Measurements from ENCODE around the gene NUDC. TPM values are rescaled to one million over a fixed set of nuclear protein-coding genes. Genes with fewer than 3 reads are reported as not detected.

NUDC gene
- total RNA-seq (2022; extraction: Qiagen RNA extraction; ENCODE audit: low read depth), result 117 to 146 TPM (median 128 TPM) in 5 replicates

DNA sequence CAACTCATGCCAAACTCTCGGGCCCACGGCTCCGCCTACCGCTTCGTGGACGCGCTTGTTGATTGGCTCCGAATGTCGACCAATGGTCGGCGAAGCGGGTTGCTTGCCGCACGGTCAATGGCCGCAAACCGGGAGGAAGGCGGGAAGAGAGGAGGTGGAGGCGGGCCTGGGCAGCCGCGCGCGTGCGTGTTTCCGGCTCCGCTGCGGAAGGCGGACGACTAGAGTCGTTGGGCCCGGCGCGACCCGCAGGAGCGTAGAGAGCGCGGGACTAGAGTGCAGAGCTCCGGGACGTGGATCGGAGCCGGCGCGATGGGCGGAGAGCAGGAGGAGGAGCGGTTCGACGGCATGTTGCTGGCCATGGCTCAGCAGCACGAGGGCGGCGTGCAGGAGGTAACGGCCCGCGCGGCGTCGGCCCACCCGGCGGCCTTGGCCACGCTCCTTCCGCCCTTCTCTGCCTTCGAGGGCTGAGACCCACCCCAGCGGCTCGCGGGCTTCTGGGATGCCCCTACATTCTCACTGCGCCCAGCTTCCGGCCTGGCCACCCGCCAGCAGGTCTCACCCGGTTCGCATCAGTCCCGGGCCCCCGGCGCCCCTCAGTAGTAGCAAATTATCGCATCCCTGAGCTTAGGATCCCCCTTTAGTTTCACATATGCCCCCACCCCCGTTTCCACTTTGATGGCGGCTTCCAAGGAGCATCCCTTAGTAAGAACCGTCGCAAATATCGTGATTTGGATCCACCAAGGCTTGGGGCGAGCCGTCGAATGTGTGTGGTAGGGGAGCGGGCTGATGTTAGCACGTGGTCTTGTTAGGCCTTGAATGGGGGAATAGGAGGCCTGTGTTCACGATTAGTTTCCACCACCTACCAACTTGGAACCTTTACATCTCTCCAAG lies at the start of gene NUDC:
Gene NUDC (plus strand): TSS at position 204 of the 891 bp plus-strand sequence. CDS start 106 bp downstream, at position 310.

DNA sequence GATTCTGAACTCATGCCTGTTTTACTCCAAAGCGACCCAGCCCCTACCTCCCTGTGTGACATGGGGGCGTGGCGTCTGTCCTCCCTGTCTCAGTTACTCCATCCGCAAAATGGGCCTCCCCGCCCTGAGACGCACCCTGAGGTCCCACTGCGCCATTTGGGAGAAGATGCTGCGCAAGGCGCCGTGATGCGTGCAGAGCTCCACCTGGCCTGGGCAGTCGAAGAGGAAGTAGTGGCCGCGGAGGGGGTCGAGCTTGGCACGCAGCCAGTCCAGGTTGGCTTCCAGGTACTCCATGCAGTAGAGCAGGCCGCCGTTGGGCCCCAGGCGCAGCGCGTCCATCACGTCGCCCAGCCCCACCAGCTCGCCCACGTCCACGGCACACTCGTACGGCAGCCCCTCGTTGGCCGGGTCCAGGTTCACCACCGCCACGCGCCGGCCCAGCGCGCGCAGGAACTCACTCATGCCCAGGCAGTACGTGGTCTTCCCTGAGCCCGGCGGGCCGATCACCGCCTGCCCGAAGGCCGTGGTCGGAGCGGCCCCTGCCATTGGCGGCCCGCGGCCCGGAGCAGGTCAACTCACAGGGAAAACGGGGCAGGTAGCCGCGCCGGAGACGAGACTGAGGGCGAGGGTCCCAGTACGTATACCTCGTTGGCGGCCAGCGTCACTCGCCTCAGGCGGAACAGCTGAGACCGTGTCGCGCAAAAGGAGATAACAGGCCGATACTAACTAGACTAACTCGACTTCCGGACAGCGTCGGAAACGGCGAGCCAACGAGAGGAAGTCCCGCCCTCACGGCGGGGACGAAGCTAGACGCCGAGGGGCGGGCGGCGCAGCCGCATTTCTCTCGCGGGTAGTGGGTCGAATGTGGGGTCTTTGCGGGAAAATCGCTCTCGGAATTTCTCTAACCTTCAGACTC lies 31.7 kb upstream of the NUDC start, which contains the start of gene GPN2:
Gene GPN2 (minus strand): TSS at position 733 of the 916 bp plus-strand sequence. CDS start 187 bp downstream, at position 546.

DNA sequence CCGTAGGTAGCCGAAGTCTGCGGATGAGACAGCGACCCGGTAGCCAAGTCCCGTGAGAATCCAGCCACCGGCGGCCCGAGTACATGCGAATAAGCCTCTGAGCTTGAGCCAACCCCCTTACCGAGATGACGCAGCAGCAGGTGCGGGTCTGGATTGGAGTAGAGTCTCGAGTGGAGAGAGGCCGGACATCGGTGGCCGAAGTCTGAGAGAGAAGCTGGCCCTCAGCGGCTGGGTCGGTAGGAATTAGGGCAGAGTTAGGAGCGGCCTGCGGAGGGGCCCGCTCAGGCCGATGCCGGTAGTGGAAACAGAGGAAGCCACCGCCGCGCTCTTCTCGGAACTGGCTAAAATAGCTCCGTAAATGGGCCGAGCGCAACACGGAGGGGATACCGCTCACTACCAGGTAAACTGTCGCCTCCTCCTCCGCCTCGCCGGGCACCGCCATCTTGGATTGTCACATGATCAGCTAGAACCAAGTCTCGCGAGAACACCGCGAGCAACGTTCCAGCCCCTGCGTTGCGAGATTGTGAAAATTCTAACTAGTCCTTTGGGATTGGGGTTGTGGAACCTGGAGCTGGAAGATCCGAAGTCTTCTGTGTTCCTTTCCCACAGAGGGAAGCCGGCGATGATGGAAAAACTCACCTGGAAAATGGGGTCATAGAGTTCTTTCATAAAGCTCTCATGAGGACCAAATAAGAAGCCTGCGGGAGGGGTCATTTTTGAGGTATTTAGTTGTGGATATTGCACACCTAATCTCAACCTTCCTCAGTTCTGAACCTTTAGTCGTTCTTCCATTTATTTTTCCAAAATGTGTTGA lies 21.3 kb upstream of the NUDC start, which contains the start of gene GPATCH3:
Gene GPATCH3 (minus strand): TSS at position 467 of the 814 bp plus-strand sequence. CDS start 25 bp downstream, at position 442.

DNA sequence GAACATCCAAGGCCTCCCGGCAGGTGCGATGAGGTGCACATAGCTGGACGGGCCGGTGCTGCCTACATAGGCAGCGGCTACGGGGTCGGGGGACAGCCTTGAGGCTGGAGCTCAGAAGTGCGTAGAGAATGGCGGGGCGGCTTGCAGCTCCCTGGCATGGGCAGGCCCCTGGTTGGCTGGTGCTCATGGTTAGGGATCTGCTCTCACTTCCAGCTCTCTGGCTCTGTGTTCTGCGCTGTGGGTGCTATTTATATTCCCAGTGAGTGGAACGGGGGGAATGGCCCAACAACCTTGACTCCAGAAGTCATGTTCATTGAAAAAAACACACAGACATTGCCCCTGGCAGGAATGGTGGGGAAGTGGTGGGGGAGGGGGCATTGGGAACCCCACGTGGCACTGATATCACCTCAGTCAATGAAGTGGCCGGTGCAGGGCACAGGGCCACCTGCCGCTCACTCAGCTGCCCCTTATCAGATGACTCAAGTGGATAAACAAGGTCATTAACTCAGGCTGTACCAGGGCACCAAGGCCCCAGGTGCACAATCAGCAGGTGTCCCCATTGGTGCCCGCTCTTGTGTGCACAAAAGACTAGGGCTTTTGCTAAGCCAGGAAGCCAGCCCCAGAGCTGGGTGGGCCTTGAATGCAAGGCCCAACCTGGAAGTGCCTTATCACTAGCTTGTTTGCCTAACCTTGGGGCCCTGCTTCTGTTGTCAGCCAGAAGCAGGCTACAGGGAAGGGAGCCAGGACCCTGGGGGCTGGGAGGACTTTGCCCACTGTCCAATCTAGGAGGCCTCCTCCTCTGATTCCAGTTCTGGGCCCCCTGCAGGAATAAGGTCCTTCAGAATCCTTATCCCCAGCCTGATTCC lies 7.6 kb upstream of the NUDC start, which contains the start of gene NR0B2:
Gene NR0B2 (minus strand): TSS at position 222 of the 866 bp plus-strand sequence. CDS start 35 bp downstream, at position 187.

DNA sequence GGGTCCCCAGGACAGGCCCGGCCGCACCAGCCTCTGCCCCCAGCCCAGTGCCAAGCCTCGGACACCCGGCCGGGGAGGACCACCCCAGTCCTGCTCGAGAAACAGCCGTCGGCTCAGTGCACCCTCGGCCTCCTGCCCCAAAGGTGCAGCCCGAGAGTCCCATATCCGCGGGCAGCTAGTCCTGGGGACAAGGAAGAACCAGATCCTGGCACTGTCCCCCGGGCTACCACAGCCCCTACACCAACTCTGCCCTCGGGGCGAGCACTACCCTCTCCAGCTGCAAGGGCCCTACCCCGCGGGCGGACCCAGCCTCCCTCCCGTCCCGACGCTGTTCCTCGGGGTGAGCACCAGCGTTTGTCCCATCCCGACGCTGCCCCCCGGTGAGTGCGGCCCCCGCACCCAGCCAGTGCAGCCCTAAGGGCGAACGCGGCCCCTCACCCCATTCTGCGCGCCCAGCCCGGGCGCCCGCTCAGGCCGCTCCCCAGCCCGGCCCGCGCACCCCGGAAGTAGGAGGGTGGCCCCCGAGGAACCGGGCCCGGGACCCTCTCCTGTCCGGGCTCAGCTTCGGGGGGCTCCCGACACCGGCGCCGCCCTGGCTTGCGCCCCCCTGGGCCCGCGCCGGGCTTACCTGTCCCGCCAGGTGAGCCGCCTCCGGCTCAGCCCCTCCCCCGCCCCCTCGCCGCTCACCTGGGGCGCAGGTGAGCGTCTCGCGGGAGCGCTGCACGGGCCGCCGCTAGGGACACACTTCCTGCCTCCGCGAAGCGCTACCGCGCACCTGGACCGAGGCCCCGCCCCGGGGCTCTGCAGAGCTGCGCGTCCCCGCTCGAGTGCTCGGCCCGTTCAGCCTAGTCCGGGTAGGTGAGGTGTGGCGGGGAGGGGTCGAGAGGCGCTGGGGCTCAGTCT lies 38.4 kb downstream of the NUDC start, which contains the start of gene KDF1:
Gene KDF1 (minus strand): TSS at position 747 of the 903 bp plus-strand sequence. CDS start 8,088 bp downstream, outside the sequence.

DNA sequence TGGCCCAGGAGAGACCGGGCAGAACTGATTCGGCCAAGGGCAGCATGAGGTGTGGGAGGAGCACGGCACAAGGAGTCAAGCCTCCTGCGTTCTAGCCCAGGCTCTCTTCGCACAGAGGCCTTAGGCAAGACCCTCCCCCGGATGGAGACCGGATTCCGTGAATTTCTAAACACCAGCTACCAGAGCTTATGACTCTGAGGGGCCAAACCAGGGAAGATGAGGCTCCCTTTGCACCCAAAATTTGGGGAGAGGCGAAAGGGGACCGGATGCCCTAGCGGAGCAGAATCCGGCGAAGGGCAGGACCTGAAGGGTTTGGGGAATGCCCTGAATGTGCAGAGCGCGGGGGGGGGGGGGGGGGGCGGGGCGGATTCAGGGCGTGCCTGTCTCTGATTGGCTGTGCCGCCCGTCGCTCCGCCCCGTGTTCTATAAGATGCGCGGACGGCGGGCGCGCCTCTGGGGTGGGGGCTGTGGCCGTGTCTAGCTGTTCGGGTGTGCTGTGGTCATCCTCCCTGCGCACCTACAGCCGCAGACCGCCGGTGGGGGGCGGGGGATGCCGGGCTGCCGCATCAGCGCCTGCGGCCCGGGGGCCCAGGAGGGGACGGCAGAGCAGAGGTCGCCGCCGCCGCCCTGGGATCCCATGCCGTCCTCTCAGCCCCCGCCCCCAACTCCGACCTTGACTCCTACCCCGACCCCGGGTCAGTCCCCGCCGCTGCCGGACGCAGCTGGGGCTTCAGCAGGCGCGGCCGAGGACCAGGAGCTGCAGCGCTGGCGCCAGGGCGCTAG lies 71.9 kb downstream of the NUDC start, which contains the start of gene TRNP1:
Gene TRNP1 (plus strand): TSS at position 456 of the 783 bp plus-strand sequence. CDS start 95 bp downstream, at position 551.

Other genes starting within 250 kb of the NUDC start
- gene ARID1A, start 225.7 kb upstream of the NUDC start, total RNA-seq (2022; extraction: Qiagen RNA extraction; ENCODE audit: low read depth), result 34.2 to 37.1 TPM (median 35.4 TPM) in 5 replicates
- 5.3 to 6.4 TPM (median 5.9 TPM) in 5 replicates for gene PIGV, start 133.8 kb upstream of the NUDC start, total RNA-seq (2022; extraction: Qiagen RNA extraction; ENCODE audit: low read depth)
- gene ZDHHC18, start 95.1 kb upstream of the NUDC start, total RNA-seq (2022; extraction: Qiagen RNA extraction; ENCODE audit: low read depth), result 38.1 to 51.1 TPM (median 45.2 TPM) in 5 replicates
- gene SFN, start 58.6 kb upstream of the NUDC start, total RNA-seq (2022; extraction: Qiagen RNA extraction; ENCODE audit: low read depth), result 584 to 787 TPM (median 687 TPM) in 5 replicates
- 16.5 to 29.5 TPM (median 27.6 TPM) in 5 replicates for gene GPN2, start 31.5 kb upstream of the NUDC start, total RNA-seq (2022; extraction: Qiagen RNA extraction; ENCODE audit: low read depth)
- gene GPATCH3, start 21.3 kb upstream of the NUDC start, total RNA-seq (2022; extraction: Qiagen RNA extraction; ENCODE audit: low read depth), result 8.9 to 10.7 TPM (median 9.9 TPM) in 5 replicates
- gene NR0B2, start 7.8 kb upstream of the NUDC start, total RNA-seq (2022; extraction: Qiagen RNA extraction; ENCODE audit: low read depth), result not detected in 5 replicates
- gene KDF1, start 38.7 kb downstream of the NUDC start, total RNA-seq (2022; extraction: Qiagen RNA extraction; ENCODE audit: low read depth), result 0.08 to 0.40 TPM (median 0.09 TPM) in 5 replicates
- gene TRNP1, start 71.9 kb downstream of the NUDC start, total RNA-seq (2022; extraction: Qiagen RNA extraction; ENCODE audit: low read depth), result 182 to 276 TPM (median 255 TPM) in 5 replicates
- 0.64 to 1.5 TPM (median 1.0 TPM) in 5 replicates for gene TENT5B, start 91.1 kb downstream of the NUDC start, total RNA-seq (2022; extraction: Qiagen RNA extraction; ENCODE audit: low read depth)
- 16.1 to 19.6 TPM (median 17.4 TPM) in 5 replicates for gene SLC9A1, start 233.4 kb downstream of the NUDC start, total RNA-seq (2022; extraction: Qiagen RNA extraction; ENCODE audit: low read depth)

All from A549 treated with GW870086 at 1 μM for 4 hours (cell line).